Testis (tissue), 2 donors: ENCODE results near the gene ZNF574.

Experiments
- POLR2A ChIP-seq: fragments of 450-650 bp; IDR thresholded peaks from one replicate; pipeline ENCODE4 v1.6.1; 2017; ENCODE audit warnings: antibody characterized with exemption, mild to moderate bottlenecking, moderate library complexity
- TF ChIP-seq, protein P1 (sequence below), 3 experiments: fragments of 450-650 bp in 2 of 3; fragments of 200-600 bp in 1 of 3; sonication (generic) in 1 of 3; IDR thresholded peaks; one replicate each; pipeline ENCODE4 v1.5.1; 2016 to 2019; ENCODE audit warnings: antibody characterized with exemption in 3 of 3, mild to moderate bottlenecking in 2 of 3, moderate library complexity in 1 of 3

GRCh38 chr19:42038666-42039065 is 37.3 kb upstream of the ZNF574 start:
- TF ChIP-seq, protein P1, sequence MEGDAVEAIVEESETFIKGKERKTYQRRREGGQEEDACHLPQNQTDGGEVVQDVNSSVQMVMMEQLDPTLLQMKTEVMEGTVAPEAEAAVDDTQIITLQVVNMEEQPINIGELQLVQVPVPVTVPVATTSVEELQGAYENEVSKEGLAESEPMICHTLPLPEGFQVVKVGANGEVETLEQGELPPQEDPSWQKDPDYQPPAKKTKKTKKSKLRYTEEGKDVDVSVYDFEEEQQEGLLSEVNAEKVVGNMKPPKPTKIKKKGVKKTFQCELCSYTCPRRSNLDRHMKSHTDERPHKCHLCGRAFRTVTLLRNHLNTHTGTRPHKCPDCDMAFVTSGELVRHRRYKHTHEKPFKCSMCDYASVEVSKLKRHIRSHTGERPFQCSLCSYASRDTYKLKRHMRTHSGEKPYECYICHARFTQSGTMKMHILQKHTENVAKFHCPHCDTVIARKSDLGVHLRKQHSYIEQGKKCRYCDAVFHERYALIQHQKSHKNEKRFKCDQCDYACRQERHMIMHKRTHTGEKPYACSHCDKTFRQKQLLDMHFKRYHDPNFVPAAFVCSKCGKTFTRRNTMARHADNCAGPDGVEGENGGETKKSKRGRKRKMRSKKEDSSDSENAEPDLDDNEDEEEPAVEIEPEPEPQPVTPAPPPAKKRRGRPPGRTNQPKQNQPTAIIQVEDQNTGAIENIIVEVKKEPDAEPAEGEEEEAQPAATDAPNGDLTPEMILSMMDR (IDR thresholded peaks at IDR 0.05): no peak
- no peak for TF ChIP-seq POLR2A
